HepG2 (cell line): ENCODE measurements around the gene NRL. TPM values are rescaled to one million over a fixed set of nuclear protein-coding genes. Genes with fewer than 3 reads are reported as not detected.

Experiments
- ATF1 ChIP-seq: IDR thresholded peaks from 2 replicates; pipeline ENCODE4 v1.6.1; 2016; ENCODE audit warnings: mild to moderate bottlenecking, control low read depth
- CHD4 ChIP-seq: fragments of 200-600 bp; sonication (generic); IDR thresholded peaks from 2 replicates; pipeline ENCODE4 v1.7.0; 2017; ENCODE audit warnings: mild to moderate bottlenecking, low read length, borderline replicate concordance
- GATAD2A ChIP-seq: IDR thresholded peaks from 2 replicates; pipeline ENCODE4 v1.6.1; 2016
- HOMEZ ChIP-seq: IDR thresholded peaks from 2 replicates; pipeline ENCODE4 v1.6.1; 2016; ENCODE audit warnings: low read depth
- KMT2A ChIP-seq: sonication (generic); formaldehyde crosslinking; IDR thresholded peaks from 2 replicates; pipeline ENCODE4 v1.4.0; 2020; ENCODE audit warnings: missing genetic modification reagents
- NFRKB ChIP-seq: fragments of 450-650 bp; IDR thresholded peaks from 2 replicates; pipeline ENCODE4 v1.6.1; 2017
- NFYC ChIP-seq: IDR thresholded peaks from 2 replicates; pipeline ENCODE4 v1.6.1; 2016; ENCODE audit warnings: missing genetic modification reagents, missing compliant biosample characterization
- SMAD1 ChIP-seq: sonication (generic); formaldehyde crosslinking; IDR thresholded peaks from 2 replicates; pipeline ENCODE4 v1.4.0; 2020; ENCODE audit warnings: missing genetic modification reagents, low read depth, mild to moderate bottlenecking, borderline replicate concordance
- SP140L ChIP-seq: sonication (generic); formaldehyde crosslinking; IDR thresholded peaks from 2 replicates; pipeline ENCODE4 v1.4.0; 2020; ENCODE audit warnings: missing genetic modification reagents, borderline replicate concordance
- WIZ ChIP-seq: sonication (generic); formaldehyde crosslinking; IDR thresholded peaks from 2 replicates; pipeline ENCODE4 v1.5.1; 2020; ENCODE audit warnings: mild to moderate bottlenecking, missing genetic modification reagents
- ZBTB42 ChIP-seq: sonication (generic); formaldehyde crosslinking; IDR thresholded peaks from 2 replicates; pipeline ENCODE4 v1.5.0; 2020; ENCODE audit warnings: mild to moderate bottlenecking, missing genetic modification reagents
- ZGPAT ChIP-seq: IDR thresholded peaks from 2 replicates; pipeline ENCODE4 v1.6.1; 2016; ENCODE audit warnings: mild to moderate bottlenecking
- ZKSCAN8 ChIP-seq: IDR thresholded peaks from 2 replicates; pipeline ENCODE4 v1.6.1; 2016; ENCODE audit warnings: borderline replicate concordance, missing genetic modification reagents, missing compliant biosample characterization
- ZNF263 ChIP-seq: sonication (generic); formaldehyde crosslinking; IDR thresholded peaks from 2 replicates; pipeline ENCODE4 v1.4.0; 2020; ENCODE audit warnings: missing genetic modification reagents
- ZNF274 ChIP-seq: sonication (generic); formaldehyde crosslinking; IDR thresholded peaks from 2 replicates; pipeline ENCODE4 v1.5.1; 2020; ENCODE audit warnings: mild to moderate bottlenecking, missing genetic modification reagents
- ZNF569 ChIP-seq: sonication (generic); formaldehyde crosslinking; IDR thresholded peaks from 2 replicates; pipeline ENCODE4 v1.5.0; 2020; ENCODE audit warnings: mild to moderate bottlenecking, missing genetic modification reagents, moderate library complexity, borderline replicate concordance
- ZNF589 ChIP-seq: sonication (generic); formaldehyde crosslinking; conservative IDR thresholded peaks from 2 replicates; pipeline ENCODE4 v1.8.0; 2022; ENCODE audit warnings: mild to moderate bottlenecking, moderate library complexity, missing genetic modification reagents
- ZNF616 ChIP-seq: sonication (generic); formaldehyde crosslinking; IDR thresholded peaks from 2 replicates; pipeline ENCODE4 v1.5.0; 2020; ENCODE audit warnings: low read depth, mild to moderate bottlenecking, missing genetic modification reagents
- ZNF672 ChIP-seq: sonication (generic); formaldehyde crosslinking; IDR thresholded peaks from 2 replicates; pipeline ENCODE4 v1.8.1; 2022; ENCODE audit warnings: missing genetic modification reagents
- ZNF747 ChIP-seq: sonication (generic); formaldehyde crosslinking; IDR thresholded peaks from 2 replicates; pipeline ENCODE4 v1.8.1; 2023; ENCODE audit warnings: missing genetic modification reagents, mild to moderate bottlenecking, borderline replicate concordance
- ZNF781 ChIP-seq: sonication (generic); formaldehyde crosslinking; IDR thresholded peaks from 2 replicates; pipeline ENCODE4 v1.5.1; 2020; ENCODE audit warnings: borderline replicate concordance, mild to moderate bottlenecking, missing genetic modification reagents; ENCODE audit errors: not compliant biosample characterization
- ZNF891 ChIP-seq: sonication (generic); formaldehyde crosslinking; IDR thresholded peaks from 2 replicates; pipeline ENCODE4 v1.5.0; 2020; ENCODE audit warnings: mild to moderate bottlenecking, missing genetic modification reagents
- polyA plus RNA-seq, 8 experiments: library from polyadenylated mRNA; depleted of rRNA in 3 of 8; stranded (reverse) in 7 of 8; unstranded in 1 of 8; fragments of >200 nt; fragmentation: Illumina TruSeq in 4 of 8; extraction: Trizol in 4 of 8; gene quantifications; 2 replicates each; pipeline versions ENCODE4 v1.2.1 to v1.2.3, GENCODE V29; 2011 to 2016; ENCODE audit warnings: low read depth in 4 of 8, missing spikeins in 1 of 8, mixed read lengths in 1 of 8; ENCODE audit not compliant: insufficient read depth in 1 of 8
- total RNA-seq, 5 experiments: library from RNA; depleted of rRNA; stranded (reverse); fragments of >200 nt; fragmentation: Illumina TruSeq; extraction: Trizol; gene quantifications; 2 replicates each; pipeline ENCODE4 v1.2.3, GENCODE V29; 2016; ENCODE audit warnings: low read depth in 1 of 5
- TF ChIP-seq, protein P1 (sequence below): sonication (generic); formaldehyde crosslinking; IDR thresholded peaks from 2 replicates; pipeline ENCODE4 v1.8.0; 2022; ENCODE audit warnings: mild to moderate bottlenecking, missing genetic modification reagents, moderate library complexity

The NRL gene
- total and polyA plus RNA-seq, 2 of the 13 experiments (the other 11 are each of a cell fraction or from before 2014, with no cell fraction given) = 2.5 to 4.7 TPM

DNA sequence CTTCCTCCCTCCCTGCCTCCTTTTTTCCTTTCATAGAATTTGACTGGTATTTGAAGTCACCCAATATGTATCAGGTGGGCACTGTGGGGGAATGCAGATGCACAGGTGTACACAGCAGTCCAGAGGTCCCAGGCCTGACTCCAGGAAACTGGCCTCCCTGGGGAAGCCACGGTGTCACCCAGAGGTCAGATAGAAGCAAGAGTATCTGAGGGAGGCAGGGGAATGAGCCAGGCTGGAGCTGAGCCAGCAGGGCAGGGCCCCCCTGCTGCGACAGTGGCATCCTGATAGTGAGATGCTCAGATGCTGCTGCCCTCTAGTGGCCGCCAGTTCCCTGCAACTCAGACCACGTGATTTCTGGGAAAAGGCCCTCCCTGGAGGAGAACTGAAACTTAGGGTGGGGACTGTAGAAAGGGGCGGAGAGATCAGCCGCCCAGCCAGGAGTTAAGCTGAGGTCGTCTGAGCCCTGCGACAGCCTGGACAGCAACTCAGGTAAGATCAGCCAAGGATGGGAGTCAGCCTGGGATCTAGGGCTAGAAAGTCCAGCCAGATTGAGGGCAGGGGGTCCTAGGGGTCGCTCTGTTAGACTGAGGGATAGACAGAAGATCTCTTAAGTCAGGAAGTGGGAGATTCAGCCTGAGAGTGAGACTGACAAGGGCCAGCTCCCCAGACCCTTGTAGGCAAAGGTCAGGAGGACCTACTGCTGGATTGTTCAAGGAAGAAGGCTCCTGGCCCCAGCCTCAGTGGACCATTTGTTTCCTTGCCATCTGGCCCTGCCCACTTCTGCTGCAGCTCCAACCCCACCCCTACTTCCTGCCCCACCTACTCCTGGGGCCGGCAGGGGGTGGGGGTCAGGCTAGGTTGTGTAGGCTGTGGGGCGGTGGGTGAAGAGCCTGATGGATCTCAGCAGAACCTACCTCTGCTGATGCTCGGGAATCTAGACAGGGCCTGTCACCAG lies 46.4 kb upstream of the NRL start, which contains the start of gene IRF9 (continued):
- peak; percentile 99 for TF ChIP-seq HOMEZ (CRISPR knock-in tag)
- TF ChIP-seq ATF1 (CRISPR knock-in tag) = no peak
- TF ChIP-seq ZBTB42 (CRISPR knock-in tag) = 0 out of 2 replicates have a peak, but pooled peaks have one; percentile 87
- TF ChIP-seq SMAD1 = peak; percentile 99; the same call in 1 of the 2 replicates
- TF ChIP-seq ZNF589 = peak; percentile 97; the same call in 1 of the 2 replicates
- TF ChIP-seq ZNF616 (CRISPR knock-in tag) = no peak; the same call in 1 of the 2 replicates
- TF ChIP-seq ZNF747 = peak; percentile 99
- peak; percentile 71 for TF ChIP-seq NFYC (CRISPR knock-in tag)
- peak; percentile 95; the same call in 1 of the 2 replicates for TF ChIP-seq ZNF569 (CRISPR knock-in tag)
- peak; percentile 100 for TF ChIP-seq ZGPAT (CRISPR knock-in tag)
- peak; percentile 58 for TF ChIP-seq ZNF263 (CRISPR knock-in tag)
- peak; percentile 99 for TF ChIP-seq ZKSCAN8 (CRISPR knock-in tag)
- TF ChIP-seq ZNF672 = no peak
- TF ChIP-seq, protein P1, sequence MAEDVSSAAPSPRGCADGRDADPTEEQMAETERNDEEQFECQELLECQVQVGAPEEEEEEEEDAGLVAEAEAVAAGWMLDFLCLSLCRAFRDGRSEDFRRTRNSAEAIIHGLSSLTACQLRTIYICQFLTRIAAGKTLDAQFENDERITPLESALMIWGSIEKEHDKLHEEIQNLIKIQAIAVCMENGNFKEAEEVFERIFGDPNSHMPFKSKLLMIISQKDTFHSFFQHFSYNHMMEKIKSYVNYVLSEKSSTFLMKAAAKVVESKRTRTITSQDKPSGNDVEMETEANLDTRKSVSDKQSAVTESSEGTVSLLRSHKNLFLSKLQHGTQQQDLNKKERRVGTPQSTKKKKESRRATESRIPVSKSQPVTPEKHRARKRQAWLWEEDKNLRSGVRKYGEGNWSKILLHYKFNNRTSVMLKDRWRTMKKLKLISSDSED (CRISPR knock-in tag) = no peak
- TF ChIP-seq GATAD2A (CRISPR knock-in tag) = peak; percentile 99
- TF ChIP-seq ZNF274 = peak; percentile 96
- TF ChIP-seq ZNF891 (CRISPR knock-in tag) = peak; percentile 99
- TF ChIP-seq CHD4 = no peak
- peak; percentile 99 for TF ChIP-seq ZNF781 (CRISPR knock-in tag)
- peak; percentile 90 for TF ChIP-seq KMT2A (CRISPR knock-in tag)
- 0 out of 2 replicates have a peak, but pooled peaks have one; percentile 97 for TF ChIP-seq SP140L (CRISPR knock-in tag)
- TF ChIP-seq NFRKB = no peak
- peak; percentile 83; the same call in 1 of the 2 replicates for TF ChIP-seq WIZ
